Measurements from ENCODE around the gene FHL1.
"Not testable (repeated sequence)": the region's sequence is repeated elsewhere in the genome, so short reads cannot be mapped to it uniquely, and the experiment has no call there.

FHL1 gene

DNA sequence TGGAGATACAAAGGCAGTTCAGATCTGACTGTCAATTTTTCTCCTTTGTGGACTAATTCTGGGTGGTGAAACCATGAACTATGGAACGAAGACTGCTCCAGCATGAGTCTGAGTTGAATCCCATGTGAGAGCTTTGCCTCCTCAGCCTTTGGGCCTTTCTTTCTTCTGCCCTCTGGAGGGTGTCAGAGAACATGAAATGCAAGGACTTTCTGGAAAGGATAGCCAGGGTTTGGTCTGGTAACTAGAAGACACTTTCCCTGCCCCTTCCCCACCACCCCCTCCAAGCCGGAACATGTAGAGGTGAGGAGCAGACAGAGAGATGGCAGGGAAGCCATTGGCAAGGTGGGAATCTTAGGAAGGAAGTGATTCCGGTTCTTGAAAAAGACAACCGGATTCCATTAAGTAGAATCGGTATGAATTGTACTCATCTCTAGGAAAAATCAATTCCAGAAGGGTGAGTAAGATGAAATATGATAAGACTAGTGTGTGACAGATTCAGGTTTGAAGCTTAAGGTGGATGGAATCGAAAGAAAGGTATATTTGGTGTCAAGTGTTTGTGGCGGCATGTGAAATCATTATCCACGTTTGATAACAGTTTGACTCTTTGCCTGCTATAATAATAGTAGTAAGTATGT is 19.0 kb downstream of the FHL1 start:
- POLR2A ChIA-PET: no interaction called here
- TF ChIP-seq, protein P1, sequence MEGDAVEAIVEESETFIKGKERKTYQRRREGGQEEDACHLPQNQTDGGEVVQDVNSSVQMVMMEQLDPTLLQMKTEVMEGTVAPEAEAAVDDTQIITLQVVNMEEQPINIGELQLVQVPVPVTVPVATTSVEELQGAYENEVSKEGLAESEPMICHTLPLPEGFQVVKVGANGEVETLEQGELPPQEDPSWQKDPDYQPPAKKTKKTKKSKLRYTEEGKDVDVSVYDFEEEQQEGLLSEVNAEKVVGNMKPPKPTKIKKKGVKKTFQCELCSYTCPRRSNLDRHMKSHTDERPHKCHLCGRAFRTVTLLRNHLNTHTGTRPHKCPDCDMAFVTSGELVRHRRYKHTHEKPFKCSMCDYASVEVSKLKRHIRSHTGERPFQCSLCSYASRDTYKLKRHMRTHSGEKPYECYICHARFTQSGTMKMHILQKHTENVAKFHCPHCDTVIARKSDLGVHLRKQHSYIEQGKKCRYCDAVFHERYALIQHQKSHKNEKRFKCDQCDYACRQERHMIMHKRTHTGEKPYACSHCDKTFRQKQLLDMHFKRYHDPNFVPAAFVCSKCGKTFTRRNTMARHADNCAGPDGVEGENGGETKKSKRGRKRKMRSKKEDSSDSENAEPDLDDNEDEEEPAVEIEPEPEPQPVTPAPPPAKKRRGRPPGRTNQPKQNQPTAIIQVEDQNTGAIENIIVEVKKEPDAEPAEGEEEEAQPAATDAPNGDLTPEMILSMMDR (IDR thresholded peaks at IDR 0.05; ENCODE audit: control extremely low read depth, extremely low read depth, low read depth, missing control alignments): peak; percentile 4
- CTCF ChIA-PET: interaction anchor here (1.0 to 1.2 kb wide), 3 partner anchors 102 to 138 kb away, joined by 3 to 5 read pairs (median 4); no protein-coding TSS in a partner anchor
- DNase-seq (ENCODE audit: extremely low spot score): no peak

DNA sequence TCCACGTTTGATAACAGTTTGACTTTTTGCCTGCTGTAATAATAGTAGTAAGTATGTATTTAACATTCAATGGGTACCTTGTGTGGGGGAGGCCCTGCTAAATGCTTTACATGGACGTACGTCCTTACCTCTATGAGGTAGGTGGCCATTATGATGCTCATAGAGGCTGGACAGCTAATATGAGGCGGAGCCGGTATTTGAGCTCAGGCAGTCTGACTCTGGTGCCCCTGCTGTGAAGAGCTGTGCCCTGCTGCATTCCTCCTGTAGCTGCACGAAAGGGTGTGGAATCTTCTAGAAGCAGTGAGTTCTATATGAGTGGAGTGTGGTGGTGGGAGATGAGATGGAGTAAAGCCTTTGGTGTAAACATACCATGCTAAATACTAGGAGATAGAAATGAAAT is 20.7 kb downstream of the FHL1 start:
- CTCF ChIA-PET; DNase-seq (ENCODE audit: extremely low spot score); POLR2A ChIA-PET: not testable (repeated sequence)

DNA sequence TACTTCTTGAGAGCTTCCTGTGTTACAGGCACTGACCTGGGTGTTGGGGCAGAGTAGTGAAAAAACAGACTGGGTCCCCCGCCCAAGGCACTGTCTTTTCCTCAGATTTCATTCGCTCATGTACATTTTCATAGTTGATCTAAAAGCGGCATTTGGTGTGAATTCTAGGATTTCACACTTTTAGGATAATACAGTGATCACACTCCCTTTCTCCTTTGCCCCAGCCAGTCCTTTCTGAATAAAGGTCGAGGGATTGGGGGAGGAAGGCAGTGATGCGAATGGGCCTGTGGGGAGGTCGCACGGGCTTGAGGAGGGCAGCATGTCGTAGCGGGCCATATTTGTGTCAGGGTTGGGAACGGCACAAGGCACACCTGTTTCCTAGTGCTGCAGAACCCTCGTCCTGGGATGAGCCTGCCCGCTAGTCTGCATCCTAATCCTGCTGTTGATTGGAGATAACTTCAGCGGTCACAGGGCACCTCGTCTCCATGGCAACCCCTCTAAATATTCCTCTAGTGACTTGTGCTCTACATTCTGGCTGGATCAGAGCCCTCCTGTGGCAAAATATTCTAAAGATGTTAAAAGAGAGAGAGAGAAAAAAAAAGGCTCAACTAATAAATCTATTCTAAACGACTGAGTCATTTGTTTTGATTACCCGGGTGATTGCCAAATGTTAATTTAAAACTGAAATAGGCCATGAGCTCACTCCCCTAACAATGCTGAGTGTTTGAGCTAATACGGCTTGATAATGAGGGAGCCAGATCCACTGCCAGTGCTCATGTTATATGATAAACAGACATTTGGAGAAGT is 21.8 kb downstream of the FHL1 start:
- POLR2A ChIA-PET: no interaction called here
- DNase-seq (ENCODE audit: extremely low spot score): no peak
- CTCF ChIA-PET: no interaction called here
- TF ChIP-seq, protein P1 (IDR thresholded peaks at IDR 0.05; ENCODE audit: control extremely low read depth, extremely low read depth, low read depth, missing control alignments): no peak

DNA sequence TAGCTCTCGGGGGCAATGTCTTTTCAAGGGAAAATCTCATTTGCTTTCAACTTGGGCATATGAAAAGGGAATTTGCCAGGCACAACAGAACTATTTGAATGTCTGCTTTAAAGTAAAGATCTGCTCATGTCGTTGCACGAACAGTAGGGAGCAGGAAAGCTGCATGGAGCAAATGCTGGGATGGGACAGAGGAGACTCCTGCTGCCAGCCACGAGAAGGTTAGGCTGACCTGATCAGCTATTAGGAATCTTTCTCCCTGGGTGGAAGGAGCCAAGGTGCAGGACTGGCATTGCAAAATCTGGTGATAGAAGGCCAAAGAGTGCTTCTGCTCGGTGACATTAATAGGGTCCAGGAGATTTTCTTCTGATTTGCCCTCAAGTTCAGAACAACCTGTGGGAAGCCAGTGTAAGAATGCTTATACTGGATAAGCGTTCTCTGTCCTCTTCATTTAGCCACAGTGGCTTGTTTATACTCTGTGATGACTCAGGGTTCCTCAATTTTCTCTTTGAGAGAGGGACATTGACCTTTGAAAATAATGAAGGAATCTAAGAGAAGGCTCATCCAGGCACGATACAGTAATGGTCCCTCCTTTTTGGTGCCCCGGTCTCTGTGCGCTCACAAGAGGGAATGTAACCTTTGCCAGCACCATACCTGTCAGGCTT is 22.9 kb downstream of the FHL1 start:
- no peak for DNase-seq (ENCODE audit: extremely low spot score)
- TF ChIP-seq, protein P1 (IDR thresholded peaks at IDR 0.05; ENCODE audit: control extremely low read depth, extremely low read depth, low read depth, missing control alignments): no peak
- ChIA-PET POLR2A (no interaction called here), CTCF (no interaction called here)

DNA sequence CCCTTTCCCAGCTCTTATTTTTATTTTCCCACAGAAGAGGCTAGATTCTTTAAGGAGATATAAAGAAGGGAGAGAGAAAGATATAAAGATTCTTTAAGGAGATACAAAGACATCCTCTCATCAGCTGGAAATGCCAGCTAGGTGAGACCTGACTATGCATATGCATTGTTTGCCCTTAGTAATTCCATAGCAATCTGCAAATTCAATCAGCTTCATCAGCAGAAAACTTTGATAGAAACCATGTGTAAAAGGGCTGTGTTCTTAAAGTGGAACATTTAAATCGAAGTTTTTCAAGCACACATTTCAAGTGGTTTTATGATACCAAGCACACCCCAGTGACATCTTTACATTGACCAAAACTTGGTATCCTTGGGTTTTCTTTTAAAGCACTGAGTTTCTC is 24.1 kb downstream of the FHL1 start:
- no peak for DNase-seq (ENCODE audit: extremely low spot score)
- ChIA-PET POLR2A (no interaction called here), CTCF (no interaction called here)
- TF ChIP-seq, protein P1 (IDR thresholded peaks at IDR 0.05; ENCODE audit: control extremely low read depth, extremely low read depth, low read depth, missing control alignments): no peak

DNA sequence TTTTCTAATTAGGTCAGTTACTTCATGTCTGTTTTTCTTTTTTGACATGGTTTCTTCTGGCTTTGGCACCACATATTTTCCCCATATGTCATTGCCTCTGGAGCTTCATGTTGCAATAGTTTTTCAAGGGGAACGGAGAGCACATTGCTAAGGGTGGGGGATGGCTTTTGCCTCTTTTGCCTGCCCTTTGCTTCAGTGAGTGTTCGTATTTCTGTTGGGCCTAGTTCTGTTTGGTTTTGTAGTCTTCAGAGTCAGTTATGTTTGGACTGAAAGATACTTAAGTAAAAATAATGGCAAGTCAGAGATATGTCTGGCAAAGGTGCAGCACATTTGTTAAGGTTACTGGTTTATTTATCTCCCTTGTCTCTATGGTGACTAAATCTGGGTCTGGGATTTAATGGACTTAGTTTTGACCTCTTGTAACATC is 29.1 kb downstream of the FHL1 start:
- POLR2A ChIA-PET: no interaction called here
- DNase-seq (ENCODE audit: extremely low spot score): no peak
- TF ChIP-seq, protein P1 (IDR thresholded peaks at IDR 0.05; ENCODE audit: control extremely low read depth, extremely low read depth, low read depth, missing control alignments): no peak
- CTCF ChIA-PET: interaction anchor here (1.2 kb wide), 1 partner anchor 10 kb away, joined by 3 read pairs; no protein-coding TSS in a partner anchor

DNA sequence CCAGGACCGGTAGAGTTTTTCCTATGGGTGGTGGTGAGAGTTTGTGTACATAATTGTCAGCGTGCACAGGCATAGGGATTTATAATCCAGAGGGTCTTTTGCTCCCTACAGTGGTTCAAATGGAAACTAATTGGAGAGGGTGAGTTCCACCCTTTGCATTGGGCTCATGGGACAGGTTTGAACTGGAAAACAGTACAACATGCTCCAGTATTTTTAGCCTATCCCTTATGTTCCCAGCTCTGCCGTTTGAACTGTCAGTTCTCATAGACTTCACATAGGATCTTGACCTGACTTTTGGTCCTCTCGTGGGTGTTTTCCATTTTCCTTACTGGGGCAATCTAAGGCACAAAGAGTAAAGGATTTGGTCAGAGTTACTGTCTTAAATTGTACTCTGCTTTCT is 31.8 kb downstream of the FHL1 start:
- TF ChIP-seq, protein P1 (IDR thresholded peaks at IDR 0.05; ENCODE audit: control extremely low read depth, extremely low read depth, low read depth, missing control alignments): no peak
- CTCF ChIA-PET: interaction anchor here (1.8 kb wide), 1 partner anchor 16 kb away, joined by 4 read pairs; no protein-coding TSS in a partner anchor
- POLR2A ChIA-PET: no interaction called here
- DNase-seq (ENCODE audit: extremely low spot score): no peak

Data from GM10248 (cell line).